CD14-positive monocyte (primary cell): ENCODE data around the gene HNRNPH2. TPM values are rescaled to one million over a fixed set of nuclear protein-coding genes. Genes with fewer than 3 reads are reported as not detected.

Experiments
- DNase-seq, 3 donors: peaks; one replicate each; pipeline ENCODE4 v3.0.0-alpha.2; 2011 to 2022
- H2AFZ ChIP-seq: 2 replicates; pipeline ENCODE4 v1.6.0; 2012; ENCODE audit warnings: mild to moderate bottlenecking, low read depth, low read length, inconsistent platforms; ENCODE audit not compliant: insufficient read depth, poor library complexity, severe bottlenecking
- H3K27ac ChIP-seq, 2 donors: 1 replicate in 1 of 2; 2 replicates in 1 of 2; pipeline ENCODE4 v1.5.1; 2012 to 2013; ENCODE audit warnings: low read length in 2 of 2, control low read depth in 1 of 2, inconsistent platforms in 1 of 2, low read depth in 1 of 2, mild to moderate bottlenecking in 1 of 2
- H3K27me3 ChIP-seq, 2 donors: one replicate each; pipeline versions ENCODE4 v1.6.0 to v1.6.1; 2011 to 2013; ENCODE audit warnings: low read length in 2 of 2; ENCODE audit not compliant: control insufficient read depth in 2 of 2, insufficient read depth in 2 of 2
- H3K36me3 ChIP-seq, 2 donors: replicated peaks in 1 of 2; 1 replicate in 1 of 2; 2 replicates in 1 of 2; pipeline versions ENCODE4 v1.5.1 to v1.6.1; 2012 to 2013; ENCODE audit warnings: low read length in 2 of 2, control low read depth in 1 of 2, inconsistent platforms in 1 of 2, mild to moderate bottlenecking in 1 of 2; ENCODE audit not compliant: insufficient read depth in 2 of 2, control insufficient read depth in 1 of 2
- H3K4me1 ChIP-seq, 2 donors: 1 replicate in 1 of 2; 2 replicates in 1 of 2; pipeline versions ENCODE4 v1.5.1 to v1.6.1; 2012 to 2013; ENCODE audit warnings: low read length in 2 of 2, control low read depth in 1 of 2, inconsistent platforms in 1 of 2, mild to moderate bottlenecking in 1 of 2, moderate library complexity in 1 of 2; ENCODE audit not compliant: insufficient read depth in 2 of 2, control insufficient read depth in 1 of 2
- H3K4me2 ChIP-seq: replicated peaks from 2 replicates; pipeline ENCODE3; 2012; ENCODE audit warnings: low read length, moderate library complexity, mild to moderate bottlenecking; ENCODE audit not compliant: poor library complexity, severe bottlenecking; ENCODE audit errors: extremely low read depth
- H3K4me3 ChIP-seq, 3 experiments: fragments of 200-600 bp in 1 of 3; sonication (generic) in 1 of 3; replicated peaks in 1 of 3; 1 replicate in 2 of 3; 2 replicates in 1 of 3; pipeline ENCODE4 v1.5.1; 2011 to 2013; ENCODE audit warnings: low read length in 3 of 3, mild to moderate bottlenecking in 3 of 3, control low read depth in 2 of 3, low read depth in 2 of 3, inconsistent platforms in 1 of 3, moderate library complexity in 1 of 3
- H3K79me2 ChIP-seq: 2 replicates; pipeline ENCODE4 v1.6.0; 2012; ENCODE audit warnings: mild to moderate bottlenecking, control low read depth, inconsistent platforms, low read length, moderate library complexity; ENCODE audit not compliant: insufficient read depth
- H3K9ac ChIP-seq: 2 replicates; pipeline ENCODE4 v1.6.0; 2017; ENCODE audit warnings: low read length, mild to moderate bottlenecking; ENCODE audit not compliant: insufficient read depth, poor library complexity, severe bottlenecking
- H3K9me3 ChIP-seq, 2 donors: replicated peaks in 1 of 2; 1 replicate in 1 of 2; 2 replicates in 1 of 2; pipeline versions ENCODE4 v1.5.1 to v1.6.1; 2012 to 2013; ENCODE audit warnings: low read length in 2 of 2, control low read depth in 1 of 2; ENCODE audit not compliant: control insufficient read depth in 1 of 2, insufficient read depth in 1 of 2
- H4K20me1 ChIP-seq: 2 replicates; pipeline ENCODE4 v1.6.0; 2012; ENCODE audit warnings: mild to moderate bottlenecking, low read length, control low read depth, moderate library complexity; ENCODE audit not compliant: insufficient read depth
- H3K27ac Mint-ChIP-seq, 7 donors: one replicate each; pipeline ENCODE4 v1.8.0; 2020; ENCODE audit warnings: mild to moderate bottlenecking in 7 of 7, mixed read lengths in 7 of 7, moderate library complexity in 6 of 7, inconsistent platforms in 2 of 7
- H3K27me3 Mint-ChIP-seq, 3 donors: one replicate each; pipeline ENCODE4 v1.8.0; 2021 to 2022; ENCODE audit warnings: low read depth in 3 of 3, mild to moderate bottlenecking in 3 of 3, mixed read lengths in 3 of 3, moderate library complexity in 3 of 3, inconsistent platforms in 1 of 3
- H3K36me3 Mint-ChIP-seq, 2 donors: one replicate each; pipeline ENCODE4 v1.8.0; 2020; ENCODE audit warnings: mixed read lengths in 2 of 2, inconsistent platforms in 1 of 2, mild to moderate bottlenecking in 1 of 2
- H3K4me1 Mint-ChIP-seq: one replicate; pipeline ENCODE4 v1.8.0; 2020; ENCODE audit warnings: mild to moderate bottlenecking, mixed read lengths
- H3K4me3 Mint-ChIP-seq, 2 donors: one replicate each; pipeline ENCODE4 v1.8.0; 2020; ENCODE audit warnings: mild to moderate bottlenecking in 2 of 2, mixed read lengths in 2 of 2, moderate library complexity in 1 of 2
- H3K9me3 Mint-ChIP-seq, 7 donors: one replicate each; pipeline ENCODE4 v1.8.0; 2020 to 2022; ENCODE audit warnings: mixed read lengths in 7 of 7, mild to moderate bottlenecking in 6 of 7, moderate library complexity in 6 of 7, inconsistent platforms in 2 of 7
- CTCF ChIP-seq: fragments of 200-600 bp; IDR thresholded peaks from one replicate; pipeline ENCODE4 v1.8.0; 2022; ENCODE audit warnings: antibody characterized with exemption, mild to moderate bottlenecking
- WGBS: methylation state at CpG from one replicate; pipeline ENCODE4 v1.1.5; 2013; ENCODE audit warnings: missing lambda C conversion rate; ENCODE audit not compliant: insufficient coverage; 5-methylcytosine and 5-hydroxymethylcytosine counted together
- intact Hi-C, 2 donors: fragments of 100-400 bp; cut with micrococcal nuclease; formaldehyde crosslinking; loops; one replicate each; pipeline versions ENCODE4 v1.15.0 to v1.15.1; 2023
- polyA plus RNA-seq, 3 donors: library from polyadenylated mRNA; depleted of rRNA in 1 of 3; unstranded in 2 of 3; stranded (reverse) in 1 of 3; fragments of 300-500 nt in 2 of 3; fragments of >200 nt in 1 of 3; fragmentation: Illumina TruSeq in 2 of 3; gene quantifications; 1 replicate in 2 of 3; 2 replicates in 1 of 3; pipeline ENCODE4 v1.2.3, GENCODE V29; 2012 to 2021

HNRNPH2 gene
- polyA plus RNA-seq, 3 donors: 27.7 to 163 (median 118) TPM

DNA sequence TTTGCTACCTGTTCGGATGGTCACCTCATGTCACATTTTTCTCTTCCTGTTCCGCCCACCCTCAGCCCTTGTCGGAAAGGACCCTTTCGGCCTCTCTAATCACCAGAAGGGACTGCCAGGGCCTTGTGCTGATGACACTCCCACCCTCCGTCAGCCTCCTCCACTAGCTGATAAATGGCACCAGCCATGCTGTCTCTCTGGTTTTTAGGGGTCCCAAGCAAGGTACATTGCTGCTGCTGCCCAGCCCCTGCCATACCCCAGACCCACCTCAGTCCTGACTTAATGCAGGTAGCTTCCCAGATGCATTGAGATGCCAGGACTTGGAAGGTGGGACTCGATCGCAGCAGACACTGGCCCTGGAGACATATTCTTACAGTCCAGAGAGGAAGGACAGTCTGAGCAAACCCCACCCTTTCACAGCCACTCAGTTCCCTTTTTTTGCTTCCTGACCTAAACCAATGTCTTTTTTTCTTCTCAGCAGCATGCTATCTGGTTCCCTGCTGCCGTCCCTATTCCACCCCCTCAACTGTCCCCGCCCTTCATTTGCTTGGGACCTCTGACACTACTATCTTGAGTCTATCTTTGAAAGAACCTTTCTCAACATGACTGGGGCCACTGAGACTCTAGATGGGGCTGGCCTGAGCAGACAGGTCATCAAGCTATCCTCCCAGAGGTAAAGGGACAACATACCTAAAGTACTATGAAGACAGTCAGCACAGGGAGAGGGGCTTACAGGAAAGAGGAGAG lies 22.1 kb upstream of the HNRNPH2 start, which contains the start of gene BTK:
TSS of gene BTK (minus strand) at position 397 of the 747 bp plus-strand sequence. CDS start 10,907 bp downstream, outside the sequence.
- Mint-ChIP-seq H3K9me3 (peaks cover 0 to 6% (median 0%) of the 10 kb centered on the region in 7 donors), H3K4me3 (peak within 1 kb of the TSS; percentile 86 to 98), H3K36me3 (no peaks in the 10 kb centered on the region), H3K4me1 (peaks cover 35% of the 10 kb centered on the region), H3K27me3 (peaks cover 0 to 3% (median 0%) of the 10 kb centered on the region in 3 donors), H3K27ac (peak within 1 kb of the TSS; percentile 92 to 98 (median 95))
- H3K27me3 ChIP-seq: no peaks in the 10 kb centered on the region
- peaks cover 41 to 52% of the 10 kb centered on the region in 2 donors for H3K4me1 ChIP-seq
- H4K20me1 ChIP-seq: peaks cover 5% of the 10 kb centered on the region
- no peak for TF ChIP-seq CTCF
- H3K9ac ChIP-seq: peak within 1 kb of the TSS; percentile 65
- 3% methylated on average over 5 of the region's 9 CpGs for WGBS
- H3K27ac ChIP-seq: peak within 1 kb of the TSS; percentile 74 to 87
- H2AFZ ChIP-seq: peak within 1 kb of the TSS; percentile 80
- peak within 1 kb of the TSS; percentile 74 for H3K4me2 ChIP-seq
- intact Hi-C loops: no loop called here
- peak; percentile 51 to 67 (median 62) for DNase-seq
- no peaks in the 10 kb centered on the region for H3K9me3 ChIP-seq
- peaks cover 50% of the 10 kb centered on the region for H3K79me2 ChIP-seq
- peak within 1 kb of the TSS; percentile 66 to 88 (median 82) for H3K4me3 ChIP-seq
- no peaks in the 10 kb centered on the region for H3K36me3 ChIP-seq

- Mint-ChIP-seq H3K9me3 (peaks cover 0 to 9% (median 0%) of the 10 kb centered on the region in 7 donors), H3K36me3 (no peaks in the 10 kb centered on the region), H3K4me1 (peaks cover 35% of the 10 kb centered on the region), H3K4me3 (peak overlapping the region; percentile 86 to 98), H3K27ac (peak overlapping the region; percentile 91 to 98 (median 94)), H3K27me3 (peaks cover 0 to 3% (median 0%) of the 10 kb centered on the region in 3 donors)
- Histone ChIP-seq H3K79me2 (peaks cover 50% of the 10 kb centered on the region), H2AFZ (peak overlapping the region; percentile 80), H3K9me3 (no peaks in the 10 kb centered on the region), H4K20me1 (peaks cover 5% of the 10 kb centered on the region), H3K36me3 (no peaks in the 10 kb centered on the region), H3K27me3 (no peaks in the 10 kb centered on the region), H3K4me3 (peak overlapping the region; percentile 1 to 88 (median 82)), H3K9ac (peak overlapping the region; percentile 65), H3K27ac (peak overlapping the region; percentile 74 to 87), H3K4me1 (peaks cover 43 to 54% of the 10 kb centered on the region in 2 donors), H3K4me2 (peak overlapping the region; percentile 74)
- intact Hi-C loops: no loop called here
- no peak for TF ChIP-seq CTCF
- no peak for DNase-seq
- no CpG with 5 or more reads among the region's 6 CpGs for WGBS
These were observed 21.5 kb upstream of the HNRNPH2 start for GRCh38 chrX:101386542-101386885.
